Measurements from ENCODE around the gene SAP30L. TPM values are rescaled to one million over a fixed set of nuclear protein-coding genes. Genes with fewer than 3 reads are reported as not detected.

SAP30L gene
- total RNA-seq, 6 experiments from 2014 or later, result 23.3 to 31.5 (median 28.1) TPM

DNA sequence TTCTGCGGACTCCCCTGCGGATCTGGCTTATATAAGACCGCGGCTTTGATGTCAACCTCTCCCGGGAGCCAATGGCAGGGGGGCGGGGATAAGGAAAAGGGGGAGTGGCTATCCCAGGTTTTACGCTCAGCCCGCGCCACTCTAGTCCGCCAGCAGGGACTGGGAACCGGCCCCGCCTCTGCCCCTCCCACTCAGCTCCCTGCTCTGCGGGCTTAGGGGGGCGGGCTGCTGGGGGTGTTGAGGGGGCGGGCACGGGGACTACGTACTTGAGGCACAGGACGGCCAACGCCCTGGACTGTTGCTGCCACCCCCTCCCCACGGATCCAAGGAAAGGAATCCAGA is 32.4 kb downstream of the SAP30L start, which contains the start of gene HAND1:
HAND1 (minus strand) TSS at position 4 of the 342 bp plus-strand sequence. CDS start 219 bp downstream, outside the sequence.
- Mint-ChIP-seq H3K27ac (no peak within 1 kb of the TSS), H3K36me3 (ENCODE audit: low read depth) (no peaks in the 10 kb centered on the region), H3K4me3 (no peak within 1 kb of the TSS; the same call in 1 of the 2 replicates), H3K27me3 (ENCODE audit: insufficient read depth) (peaks cover 77% of the 10 kb centered on the region), H3K4me1 (ENCODE audit: low read depth) (peaks cover 10% of the 10 kb centered on the region), H3K9me3 (no peaks in the 10 kb centered on the region)
- no peak for DNase-seq
- TF ChIP-seq, protein P1, sequence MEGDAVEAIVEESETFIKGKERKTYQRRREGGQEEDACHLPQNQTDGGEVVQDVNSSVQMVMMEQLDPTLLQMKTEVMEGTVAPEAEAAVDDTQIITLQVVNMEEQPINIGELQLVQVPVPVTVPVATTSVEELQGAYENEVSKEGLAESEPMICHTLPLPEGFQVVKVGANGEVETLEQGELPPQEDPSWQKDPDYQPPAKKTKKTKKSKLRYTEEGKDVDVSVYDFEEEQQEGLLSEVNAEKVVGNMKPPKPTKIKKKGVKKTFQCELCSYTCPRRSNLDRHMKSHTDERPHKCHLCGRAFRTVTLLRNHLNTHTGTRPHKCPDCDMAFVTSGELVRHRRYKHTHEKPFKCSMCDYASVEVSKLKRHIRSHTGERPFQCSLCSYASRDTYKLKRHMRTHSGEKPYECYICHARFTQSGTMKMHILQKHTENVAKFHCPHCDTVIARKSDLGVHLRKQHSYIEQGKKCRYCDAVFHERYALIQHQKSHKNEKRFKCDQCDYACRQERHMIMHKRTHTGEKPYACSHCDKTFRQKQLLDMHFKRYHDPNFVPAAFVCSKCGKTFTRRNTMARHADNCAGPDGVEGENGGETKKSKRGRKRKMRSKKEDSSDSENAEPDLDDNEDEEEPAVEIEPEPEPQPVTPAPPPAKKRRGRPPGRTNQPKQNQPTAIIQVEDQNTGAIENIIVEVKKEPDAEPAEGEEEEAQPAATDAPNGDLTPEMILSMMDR (IDR thresholded peaks at IDR 0.05), result no peak

DNA sequence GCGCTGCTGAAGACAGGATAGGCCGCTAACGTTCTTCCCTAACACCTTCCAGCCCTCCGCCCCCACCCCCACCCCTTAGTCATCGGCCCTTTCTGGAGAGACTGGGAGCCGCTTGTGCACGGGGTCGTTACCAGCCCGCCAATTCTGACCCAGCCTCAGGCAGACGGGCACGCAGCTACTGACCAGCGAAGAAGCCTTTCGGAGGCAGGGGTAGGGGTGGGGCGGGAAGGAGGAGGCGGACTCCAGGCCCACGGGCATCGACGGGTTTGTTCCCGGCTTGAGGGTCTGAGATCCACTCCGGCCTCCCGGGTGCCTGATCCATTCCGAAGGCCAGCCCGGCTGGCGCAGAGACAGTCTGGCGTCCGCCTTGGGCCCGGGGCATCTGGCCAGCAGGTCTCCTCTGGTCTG is 33.0 kb downstream of the SAP30L start:
- Mint-ChIP-seq H3K27me3 (ENCODE audit: insufficient read depth) (peaks cover 79% of the 10 kb centered on the region), H3K4me1 (ENCODE audit: low read depth) (peaks cover 10% of the 10 kb centered on the region), H3K27ac (no peak overlapping the region), H3K4me3 (no peak overlapping the region), H3K9me3 (no peaks in the 10 kb centered on the region), H3K36me3 (ENCODE audit: low read depth) (no peaks in the 10 kb centered on the region)
- TF ChIP-seq, protein P1 (IDR thresholded peaks at IDR 0.05), result no peak
- DNase-seq, result no peak

DNA sequence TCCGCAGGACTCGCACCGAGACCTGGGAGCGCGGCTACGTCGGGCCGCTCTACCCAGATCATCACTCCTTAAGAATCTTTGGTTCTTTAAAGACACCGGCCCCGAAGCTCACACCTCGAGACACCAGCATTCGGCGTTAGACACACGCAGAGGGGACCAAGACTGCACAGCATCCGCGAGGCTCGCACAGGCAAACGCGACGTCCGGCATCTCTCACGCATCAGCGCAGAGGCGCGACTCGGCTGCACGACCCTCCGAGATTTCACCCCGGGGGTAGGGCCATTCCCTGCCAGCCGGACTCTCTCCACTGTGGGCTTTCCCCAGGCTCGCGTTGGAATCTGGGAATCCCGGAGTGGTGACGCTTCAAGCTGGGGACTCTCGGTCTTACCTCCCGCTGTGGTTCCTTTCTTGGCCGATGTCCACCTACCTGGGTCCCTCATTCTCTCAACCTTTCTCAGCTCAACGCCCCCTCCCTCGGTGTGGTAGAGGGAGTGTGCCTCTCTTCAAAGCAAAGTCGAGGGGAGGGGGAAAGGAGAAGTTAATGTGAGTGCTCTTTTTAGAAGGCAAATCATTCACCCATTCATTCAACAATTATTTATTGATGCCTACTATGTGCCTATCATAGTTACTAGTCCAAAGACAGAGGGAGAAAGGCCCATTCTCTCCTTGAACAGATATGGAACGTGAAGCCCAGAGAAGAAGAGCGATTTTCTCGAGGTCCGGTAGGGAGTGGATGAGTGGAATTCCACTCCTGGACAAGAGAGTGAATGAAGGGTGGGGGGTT is 33.6 kb downstream of the SAP30L start:
- Mint-ChIP-seq H3K36me3 (ENCODE audit: low read depth) (no peaks in the 10 kb centered on the region), H3K27ac (no peak overlapping the region), H3K27me3 (ENCODE audit: insufficient read depth) (peaks cover 79% of the 10 kb centered on the region), H3K4me1 (ENCODE audit: low read depth) (peaks cover 10% of the 10 kb centered on the region), H3K9me3 (no peaks in the 10 kb centered on the region), H3K4me3 (no peak overlapping the region)
- TF ChIP-seq, protein P1 (IDR thresholded peaks at IDR 0.05), result no peak
- DNase-seq, result no peak

DNA sequence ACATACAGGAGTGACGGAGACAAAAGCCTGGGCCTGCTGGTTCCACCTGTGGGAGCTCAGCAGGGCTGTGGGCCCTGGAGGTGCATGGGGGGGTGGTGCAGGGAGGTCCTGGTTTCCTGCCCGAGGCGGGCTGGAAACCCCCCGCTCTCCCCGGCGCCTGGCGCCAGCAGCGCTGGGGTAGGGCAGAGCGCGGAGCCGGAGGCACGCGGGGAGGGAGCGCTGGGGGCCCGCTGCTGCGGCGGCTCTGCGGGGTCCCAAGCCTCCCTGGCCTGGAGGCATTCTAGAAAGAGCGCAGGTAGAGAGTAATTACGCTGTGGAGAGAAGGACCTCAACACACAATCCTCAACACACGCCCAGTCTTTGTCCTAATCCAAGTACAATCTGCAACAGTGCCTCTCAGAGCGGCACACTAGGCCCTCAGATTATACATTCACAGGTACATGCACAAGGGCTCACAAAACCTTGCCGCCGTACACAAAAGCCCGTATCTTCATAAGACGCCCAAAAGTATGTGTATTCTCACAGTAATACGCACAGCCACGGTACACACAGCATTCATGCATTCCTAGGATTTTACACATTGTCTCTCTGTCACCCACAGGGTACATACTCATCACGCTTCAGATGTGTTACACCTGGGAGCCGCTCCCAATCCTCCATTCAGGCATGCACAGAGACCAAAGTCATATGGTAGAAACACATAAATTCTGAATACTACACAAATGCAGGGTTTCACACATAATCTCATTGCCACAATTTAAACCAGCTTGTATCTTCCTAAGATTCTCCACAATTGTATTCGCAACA is 34.4 kb downstream of the SAP30L start:
- no peak for DNase-seq
- Mint-ChIP-seq H3K27ac (no peak overlapping the region), H3K4me1 (ENCODE audit: low read depth) (peaks cover 10% of the 10 kb centered on the region), H3K4me3 (no peak overlapping the region), H3K9me3 (no peaks in the 10 kb centered on the region), H3K36me3 (ENCODE audit: low read depth) (no peaks in the 10 kb centered on the region), H3K27me3 (ENCODE audit: insufficient read depth) (peaks cover 79% of the 10 kb centered on the region)
- TF ChIP-seq, protein P1 (IDR thresholded peaks at IDR 0.05), result no peak

DNA sequence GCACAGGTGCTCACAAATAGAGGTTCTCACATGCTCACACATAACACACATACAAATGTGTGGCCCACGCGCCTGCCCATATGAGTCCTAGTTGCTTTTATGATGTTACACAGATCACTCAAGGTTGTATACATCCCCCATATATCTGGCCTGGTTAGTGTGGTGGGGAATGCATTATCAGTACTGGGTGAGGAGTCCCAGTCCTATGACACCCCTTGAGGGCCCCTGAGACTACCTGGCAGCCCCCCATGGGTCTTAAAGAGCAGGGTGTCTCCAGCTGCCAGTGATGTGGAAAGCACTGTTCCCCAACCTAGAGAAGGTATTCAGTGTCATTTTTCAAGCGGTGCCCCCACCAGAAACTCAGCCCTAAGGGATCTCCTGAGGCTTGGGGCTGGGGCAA is 35.0 kb downstream of the SAP30L start:
- peaks cover 10% of the 10 kb centered on the region for H3K4me1 Mint-ChIP-seq (ENCODE audit: low read depth)
- no peak overlapping the region for H3K4me3 Mint-ChIP-seq
- no peak overlapping the region for H3K27ac Mint-ChIP-seq
- DNase-seq, result no peak
- H3K9me3 Mint-ChIP-seq, result no peaks in the 10 kb centered on the region
- TF ChIP-seq, protein P1 (IDR thresholded peaks at IDR 0.05), result no peak
- no peaks in the 10 kb centered on the region for H3K36me3 Mint-ChIP-seq (ENCODE audit: low read depth)
- peaks cover 79% of the 10 kb centered on the region for H3K27me3 Mint-ChIP-seq (ENCODE audit: insufficient read depth)
